NT2/D1 (cell line): Measurements from ENCODE around the gene TMEM214.

Source experiments
- SUZ12 ChIP-seq: IDR thresholded peaks from 2 replicates; pipeline ENCODE4 v1.6.1; 2011; ENCODE audit not compliant: insufficient read length, insufficient read depth; ENCODE audit errors: extremely low read depth
- YY1 ChIP-seq: IDR thresholded peaks from 2 replicates; pipeline ENCODE4 v1.6.1; 2011; ENCODE audit not compliant: insufficient read length, insufficient read depth
- ZNF274 ChIP-seq: IDR thresholded peaks from 2 replicates; pipeline ENCODE4 v1.6.1; 2011; ENCODE audit warnings: mild to moderate bottlenecking, low read depth, low read length

DNA sequence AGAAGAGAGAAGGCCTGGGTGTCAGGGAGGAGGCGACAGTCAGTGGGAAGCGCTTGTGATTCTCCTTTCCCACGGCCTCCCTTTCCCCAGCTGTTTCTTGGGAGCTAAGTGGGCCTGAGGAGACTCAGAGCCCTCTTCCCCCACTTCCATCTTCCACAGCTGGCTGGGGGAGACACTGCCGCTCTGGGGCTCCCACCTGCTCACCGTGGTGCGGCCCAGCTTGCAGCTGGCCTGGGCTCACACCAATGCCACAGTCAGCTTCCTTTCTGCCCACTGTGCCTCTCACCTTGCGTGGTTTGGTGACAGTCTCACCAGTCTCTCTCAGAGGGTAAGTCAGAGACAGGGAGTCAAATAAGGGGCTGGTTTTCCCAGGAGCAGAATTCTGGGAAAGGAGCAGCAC, 7.1 kb downstream of the TMEM214 start:
- TF ChIP-seq SUZ12 (no peak), YY1 (no peak), ZNF274 (no peak)
